ENCODE data around the gene CENPM.
"Not testable (repeated sequence)": the region's sequence is repeated elsewhere in the genome, so short reads cannot be mapped to it uniquely, and the experiment has no call there.

The CENPM gene

GRCh38 chr22:41966607-41967240 is 19.8 kb upstream of the CENPM start:
- peak in 1 of 3 experiments; percentile 15 for DNase-seq (ENCODE audit: low read depth in 3 of 3)

DNA sequence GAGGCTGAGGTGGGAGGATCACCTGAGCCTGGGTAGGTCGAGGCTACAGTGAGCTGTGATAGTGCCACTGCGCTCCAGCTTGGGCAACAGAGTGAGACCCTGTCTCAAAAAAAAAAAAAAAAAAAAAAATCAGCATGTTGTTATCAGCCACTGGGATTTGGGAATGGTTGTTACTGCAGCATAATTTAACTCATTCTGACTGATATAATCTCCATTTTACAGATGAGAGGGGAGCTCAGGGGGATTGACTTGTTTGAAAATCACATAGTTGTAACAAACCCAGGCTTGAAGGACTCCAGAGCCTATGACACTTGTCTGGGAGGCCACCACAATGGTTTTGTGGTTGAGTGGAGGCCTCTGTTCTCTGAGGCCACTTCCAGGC is 19.3 kb upstream of the CENPM start:
- DNase-seq (ENCODE audit: low read depth in 3 of 3): no peak

- DNase-seq (ENCODE audit: low read depth in 3 of 3): no peak
These were observed 17.1 kb upstream of the CENPM start for GRCh38 chr22:41964112-41964491.

- DNase-seq (ENCODE audit: low read depth in 3 of 3): no peak
These were observed 16.6 kb upstream of the CENPM start for GRCh38 chr22:41963453-41964111.

DNA sequence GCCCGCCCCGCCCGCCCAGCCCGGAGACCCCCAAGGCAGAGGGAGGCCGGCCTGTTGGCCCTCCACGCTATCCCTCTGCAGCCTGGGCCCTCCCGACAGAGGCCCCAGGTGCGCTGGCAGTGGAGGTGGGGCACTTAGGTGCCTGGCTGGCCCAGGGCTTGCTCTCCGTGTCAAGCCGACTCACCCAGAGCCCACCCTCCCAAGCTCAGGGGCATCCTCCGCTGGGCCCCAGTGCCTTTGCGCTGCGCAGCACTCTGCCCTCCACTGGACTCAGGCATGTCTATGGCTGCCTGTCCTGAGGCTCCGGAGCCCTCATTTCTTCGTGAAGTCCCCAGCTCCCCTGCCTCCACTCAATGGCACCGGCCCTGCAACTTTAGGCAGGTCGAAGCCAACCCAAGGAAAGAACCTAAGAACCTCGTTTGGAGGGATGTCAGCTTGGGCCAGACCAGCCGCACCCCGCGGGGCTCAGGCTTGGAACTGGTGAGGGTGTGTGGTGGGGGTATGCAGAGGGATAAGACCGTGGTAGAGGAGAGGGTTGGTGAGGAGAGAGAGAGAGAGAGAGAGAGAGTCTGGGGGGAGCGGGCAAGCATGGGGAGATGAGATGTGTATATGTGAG is 11.1 kb upstream of the CENPM start:
- DNase-seq (ENCODE audit: low read depth in 3 of 3): no peak

- DNase-seq (ENCODE audit: low read depth in 3 of 3): no peak
These were observed 5.8 kb upstream of the CENPM start for GRCh38 chr22:41952713-41953112.

GRCh38 chr22:41951898-41952474 is 5.0 kb upstream of the CENPM start, which contains the start of gene SMIM45:
SMIM45 (plus strand) TSS chr22:41952150.
- DNase-seq (ENCODE audit: low read depth in 3 of 3): no peak

GRCh38 chr22:41949297-41949965 is 2.5 kb upstream of the CENPM start:
- DNase-seq (ENCODE audit: low read depth in 3 of 3): no peak

DNA sequence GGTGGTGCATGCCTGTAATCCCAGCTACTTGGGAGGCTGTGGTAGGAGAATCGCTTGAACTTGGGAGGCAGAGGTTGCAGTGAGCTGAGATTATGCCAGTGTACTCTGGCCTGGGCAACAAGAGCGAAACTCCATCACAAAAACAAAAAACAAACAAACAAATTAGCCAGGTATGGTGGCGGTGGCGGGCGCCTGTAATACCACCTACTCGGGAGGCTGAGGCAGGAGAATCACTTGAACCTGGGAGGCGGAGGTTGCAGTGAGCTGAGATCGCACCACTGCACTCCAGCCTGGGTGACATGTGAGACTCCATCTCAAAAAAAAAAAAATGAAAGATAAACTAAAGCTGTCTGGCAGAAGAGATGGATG is 2.0 kb upstream of the CENPM start:
- not testable (repeated sequence) for DNase-seq (ENCODE audit: low read depth in 3 of 3)

GRCh38 chr22:41948142-41948541 is 1.2 kb upstream of the CENPM start:
- no peak for DNase-seq (ENCODE audit: low read depth in 3 of 3)

- no peak for DNase-seq (ENCODE audit: low read depth in 3 of 3)
These were observed 600 bp upstream of the CENPM start for GRCh38 chr22:41947424-41948080.

GRCh38 chr22:41943661-41944209 is 3.2 kb downstream of the CENPM start:
- DNase-seq (ENCODE audit: low read depth in 3 of 3): no peak

DNA sequence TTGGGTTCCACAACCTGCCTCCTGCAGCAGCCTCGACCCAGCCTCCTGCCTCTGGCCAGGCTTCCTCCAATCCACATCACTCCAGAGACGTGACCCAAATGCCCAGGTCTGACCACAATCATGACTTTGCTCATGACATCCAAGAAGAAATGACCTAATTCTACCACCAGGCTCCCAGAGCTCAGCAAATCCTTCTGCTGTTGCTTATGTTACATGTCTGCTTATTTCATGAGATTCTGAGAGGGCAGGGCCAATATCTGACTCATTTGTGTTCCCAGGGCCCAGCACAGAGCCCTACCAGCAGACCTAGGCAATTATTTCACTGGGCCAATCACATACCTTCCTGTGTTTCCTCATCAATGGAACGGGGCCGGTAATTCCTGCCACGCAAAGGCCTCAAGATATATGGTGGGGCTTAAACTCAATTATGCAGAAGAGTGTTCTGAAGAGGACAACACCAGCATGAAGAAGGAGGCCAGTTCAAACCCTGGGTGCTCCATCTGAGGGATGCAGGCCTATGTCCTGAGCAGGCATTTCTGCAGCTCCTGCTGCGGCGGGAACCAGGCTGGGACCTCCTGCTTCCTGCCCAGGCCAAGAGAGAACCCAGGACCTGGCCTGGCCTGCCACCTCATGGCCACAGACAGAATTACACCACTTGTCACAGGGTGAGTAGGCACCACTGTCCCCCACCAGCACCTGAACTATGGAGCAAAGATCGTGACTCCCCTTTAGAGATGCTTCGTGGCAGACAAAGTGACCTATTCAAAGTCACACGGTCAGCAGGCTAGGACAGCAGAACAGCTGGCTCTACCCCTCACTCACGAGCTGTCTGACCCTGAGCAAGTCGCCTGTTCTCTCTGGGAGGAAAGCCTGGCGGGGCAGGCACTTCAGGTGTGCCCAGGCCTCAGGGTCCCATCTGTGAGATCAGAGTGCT is 5.9 kb downstream of the CENPM start:
- peak; percentile 71 to 80 (median 77) for DNase-seq (ENCODE audit: low read depth in 3 of 3)

DNA sequence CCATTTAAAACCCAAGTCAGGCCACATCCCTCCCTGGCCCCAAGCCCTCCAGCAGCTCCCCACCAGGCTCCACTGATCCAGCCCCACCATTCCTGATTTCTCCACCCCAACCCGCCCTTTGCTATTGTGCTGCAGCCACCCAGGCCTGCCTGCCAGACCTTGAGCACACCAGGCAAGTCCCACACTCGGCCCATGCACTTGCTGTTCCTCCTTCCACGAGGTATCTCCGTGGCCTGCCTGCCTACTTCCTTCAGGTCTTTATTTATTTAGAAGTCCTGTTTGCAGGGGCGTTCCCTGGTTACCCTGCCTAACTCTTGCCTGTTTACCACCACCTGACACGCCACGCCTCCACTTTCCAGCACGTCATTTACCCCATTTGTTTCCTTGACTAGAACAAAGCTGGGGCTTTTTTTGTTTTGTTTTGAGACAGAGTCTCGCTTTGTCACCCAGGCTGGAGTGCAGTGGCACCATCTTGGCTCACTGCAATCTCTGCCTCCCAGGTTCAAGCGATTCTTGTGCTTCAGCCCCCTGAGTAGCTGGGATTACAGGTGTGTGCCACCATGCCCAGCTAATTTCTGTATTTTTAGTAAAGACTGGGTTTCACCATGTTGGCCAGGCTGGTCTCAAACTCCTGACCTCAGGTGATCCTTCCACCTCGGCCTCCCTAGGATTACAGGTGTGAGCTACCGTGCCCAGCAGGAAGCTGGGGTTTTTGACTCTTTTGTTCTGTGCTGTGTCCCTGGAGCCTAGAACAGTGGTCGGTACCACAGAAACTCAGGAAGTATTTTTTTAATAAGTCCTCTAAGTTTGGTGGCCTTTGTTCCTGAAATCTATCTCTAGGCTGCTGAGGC is 6.7 kb downstream of the CENPM start:
- DNase-seq (ENCODE audit: low read depth in 3 of 3): peak; percentile 65 to 93 (median 89)

GRCh38 chr22:41936894-41937169 is 10.1 kb downstream of the CENPM start:
- no peak for DNase-seq (ENCODE audit: low read depth in 3 of 3)

DNA sequence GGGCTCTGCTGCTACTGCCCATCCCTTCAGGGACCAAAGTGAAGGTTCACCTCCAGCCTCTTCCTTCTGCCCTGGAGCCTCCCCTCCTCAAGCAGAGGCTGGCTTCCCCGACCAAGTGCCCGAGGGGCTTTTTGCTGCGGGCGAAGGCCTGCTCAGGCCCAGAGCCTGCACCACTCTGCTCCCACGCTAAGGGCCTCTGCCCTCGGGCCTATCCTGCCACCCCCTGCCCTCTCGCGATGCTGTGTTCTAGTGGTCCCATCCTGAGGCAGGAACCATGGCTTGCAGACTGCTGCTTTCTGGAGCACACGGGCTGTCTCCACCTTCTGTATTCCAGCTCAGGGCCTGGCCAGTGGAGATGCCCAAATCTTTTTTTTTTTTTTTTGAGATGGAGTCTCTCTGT is 11.4 kb downstream of the CENPM start:
- no peak for DNase-seq (ENCODE audit: low read depth in 3 of 3)

GRCh38 chr22:41935015-41935351 is 12.0 kb downstream of the CENPM start:
- no peak for DNase-seq (ENCODE audit: low read depth in 3 of 3)

DNA sequence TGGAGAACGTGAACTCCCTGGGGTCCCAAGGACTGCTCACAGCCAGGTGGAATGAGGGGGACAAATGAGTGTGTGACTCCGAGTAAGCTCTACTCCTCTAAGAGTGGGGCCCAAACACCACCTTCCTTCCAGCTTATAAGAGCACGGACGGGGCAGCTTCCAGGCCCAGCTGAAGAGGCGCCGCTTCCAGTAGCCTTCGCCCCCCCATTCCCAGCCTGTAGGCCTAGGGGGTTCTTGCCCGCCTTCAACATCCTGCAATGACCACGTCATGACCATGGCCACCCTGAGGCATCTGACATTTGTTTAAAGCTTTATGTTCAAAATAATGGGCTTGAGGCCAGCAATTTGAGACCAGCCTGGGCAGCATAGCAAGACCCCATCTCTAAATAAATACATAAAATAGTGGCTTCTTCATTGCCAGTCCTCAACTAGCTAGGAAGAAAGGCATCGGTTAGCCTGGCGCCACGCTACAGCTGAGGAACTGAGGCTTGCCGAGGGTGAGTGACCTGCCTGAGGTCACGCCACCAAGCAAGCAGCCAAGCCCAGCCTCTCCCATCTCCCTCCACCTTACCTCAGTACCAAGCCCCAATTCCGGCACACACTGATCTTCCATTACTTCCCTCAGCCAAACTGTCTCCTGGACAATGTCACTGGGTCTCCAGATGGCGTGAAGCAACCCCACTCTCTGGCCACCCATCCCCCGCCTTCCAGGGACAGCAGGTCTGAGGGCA is 12.5 kb downstream of the CENPM start:
- no peak for DNase-seq (ENCODE audit: low read depth in 3 of 3)

All from stimulated activated CD4-positive, alpha-beta T cell treated with anti-CD3 and anti-CD28 coated beads, TNF-alpha, amount 100 ng/mL, for 4 hours (primary cell).